Vagina (tissue), 2 donors: ENCODE data around the gene TMC3. TPM values are rescaled to one million over a fixed set of nuclear protein-coding genes. Genes with fewer than 3 reads are reported as not detected.

Source experiments
- DNase-seq, 2 donors: peaks; one replicate each; pipeline ENCODE4 v3.0.0-alpha.2; 2017; ENCODE audit errors: extremely low spot score in 2 of 2
- H3K27ac ChIP-seq: fragments of 200-600 bp; sonication (generic); one replicate; pipeline ENCODE4 v1.5.1; 2019
- H3K27me3 ChIP-seq: fragments of 200-600 bp; sonication (generic); one replicate; pipeline ENCODE4 v1.5.1; 2019
- H3K36me3 ChIP-seq, 2 donors: fragments of 200-600 bp; sonication (generic); one replicate each; pipeline ENCODE4 v1.5.1; 2017 to 2019
- H3K4me1 ChIP-seq: fragments of 200-600 bp; sonication (generic); one replicate; pipeline ENCODE4 v1.5.1; 2019
- H3K4me3 ChIP-seq, 2 donors: fragments of 200-600 bp; sonication (generic); 1 replicate in 1 of 2; 2 replicates in 1 of 2; pipeline ENCODE4 v1.5.1; 2016 to 2019
- H3K9me3 ChIP-seq: fragments of 200-600 bp; sonication (generic); one replicate; pipeline ENCODE4 v1.5.1; 2019
- CTCF ChIP-seq, 3 experiments: fragments of 450-650 bp in 2 of 3; fragments of 200-600 bp in 1 of 3; sonication (generic) in 1 of 3; IDR thresholded peaks; one replicate each; pipeline ENCODE4 v1.5.1; 2017 to 2019; ENCODE audit warnings: antibody characterized with exemption in 3 of 3, mild to moderate bottlenecking in 2 of 3, moderate library complexity in 2 of 3
- POLR2A ChIP-seq, 2 donors: fragments of 450-650 bp; IDR thresholded peaks; one replicate each; pipeline ENCODE4 v1.6.1; 2017; ENCODE audit warnings: antibody characterized with exemption in 2 of 2, mild to moderate bottlenecking in 2 of 2, moderate library complexity in 2 of 2
- POLR2AphosphoS5 ChIP-seq, 2 donors: sonication (generic); formaldehyde crosslinking; IDR thresholded peaks; one replicate each; pipeline ENCODE4 v1.9.0; 2017; ENCODE audit warnings: antibody characterized with exemption in 2 of 2, mild to moderate bottlenecking in 2 of 2, low read depth in 1 of 2; ENCODE audit not compliant: insufficient read depth in 1 of 2
- intact Hi-C: fragments of 100-400 bp; cut with DNase I; formaldehyde crosslinking; loops from one replicate; pipeline ENCODE4 v1.15.1; 2023
- total RNA-seq: library from RNA; depleted of rRNA; stranded (reverse); fragments of >200 nt; gene quantifications from one replicate; pipeline ENCODE4 v1.2.3, GENCODE V29; 2016

TMC3 gene
- total RNA-seq, 1 donor from 2014 or later: 2.7 TPM

GRCh38 chr15:81281456-81281735 is 92.6 kb downstream of the TMC3 start:
- no peak overlapping the region for H3K4me3 ChIP-seq
- TF ChIP-seq POLR2AphosphoS5 (IDR thresholded peaks at IDR 0.05; ENCODE audit: insufficient read depth in 1 of 2, low read depth in 1 of 2) (no peak), POLR2A (IDR thresholded peaks at IDR 0.05) (no peak), CTCF (IDR thresholded peaks at IDR 0.05) (no peak)
- no peaks in the 10 kb centered on the region for H3K36me3 ChIP-seq
- intact Hi-C loops: no loop called here
- H3K4me1 ChIP-seq: peaks cover 15% of the 10 kb centered on the region
- no peak overlapping the region for H3K27ac ChIP-seq
- H3K27me3 ChIP-seq: no peaks in the 10 kb centered on the region
- DNase-seq: peak in 1 of 2 donors; percentile 83
- H3K9me3 ChIP-seq: no peaks in the 10 kb centered on the region

Other genes starting within 250 kb of the TMC3 start
- gene CFAP161, start 239.9 kb downstream of the TMC3 start, total RNA-seq: 8.6 TPM
- gene IL16, start 177.3 kb downstream of the TMC3 start, total RNA-seq: 19.9 TPM
- 28.0 TPM for gene STARD5, start 50.1 kb downstream of the TMC3 start, total RNA-seq